Mesenchymal stem cell (in vitro differentiated cells and primary cell): ENCODE measurements around the gene HNRNPH1.

ENCODE experiments used
- DNase-seq: peaks from one replicate; pipeline ENCODE4 v3.0.0-alpha.2; 2013
- H2AFZ ChIP-seq: one replicate; pipeline ENCODE4 v1.6.1; 2013; ENCODE audit warnings: low read depth, mild to moderate bottlenecking, control low read depth, inconsistent platforms, low read length, moderate library complexity
- H2AK5ac ChIP-seq: 2 replicates; pipeline ENCODE4 v1.6.1; 2013; ENCODE audit warnings: low read length, moderate library complexity, mild to moderate bottlenecking, inconsistent platforms; ENCODE audit not compliant: severe bottlenecking
- H2BK120ac ChIP-seq: one replicate; pipeline ENCODE4 v1.6.1; 2013; ENCODE audit warnings: low read depth, mild to moderate bottlenecking, inconsistent platforms, low read length, moderate library complexity
- H2BK12ac ChIP-seq, 2 experiments: one replicate each; pipeline ENCODE4 v1.6.1; 2013; ENCODE audit warnings: inconsistent platforms in 2 of 2, low read length in 2 of 2, mild to moderate bottlenecking in 2 of 2, moderate library complexity in 2 of 2, control low read depth in 1 of 2
- H2BK15ac ChIP-seq: one replicate; pipeline ENCODE4 v1.6.1; 2013; ENCODE audit warnings: mild to moderate bottlenecking, low read depth, inconsistent platforms; ENCODE audit not compliant: poor library complexity, severe bottlenecking
- H2BK5ac ChIP-seq: 2 replicates; pipeline ENCODE4 v1.6.1; 2013; ENCODE audit warnings: low read depth, mild to moderate bottlenecking, low read length, control low read depth, inconsistent platforms; ENCODE audit not compliant: poor library complexity, severe bottlenecking
- H3K14ac ChIP-seq, 2 experiments: one replicate each; pipeline ENCODE4 v1.6.1; 2013; ENCODE audit warnings: inconsistent platforms in 2 of 2, low read length in 2 of 2, control low read depth in 1 of 2, mild to moderate bottlenecking in 1 of 2, moderate library complexity in 1 of 2
- H3K18ac ChIP-seq, 2 experiments: one replicate each; pipeline ENCODE4 v1.6.1; 2013; ENCODE audit warnings: inconsistent platforms in 2 of 2, low read length in 2 of 2, control low read depth in 1 of 2, low read depth in 1 of 2, mild to moderate bottlenecking in 1 of 2
- H3K23ac ChIP-seq, 2 experiments: one replicate each; pipeline ENCODE4 v1.6.1; 2013; ENCODE audit warnings: inconsistent platforms in 2 of 2, low read length in 2 of 2, mild to moderate bottlenecking in 2 of 2, moderate library complexity in 2 of 2, control low read depth in 1 of 2
- H3K27ac ChIP-seq: 2 replicates; pipeline ENCODE4 v1.5.1; 2013; ENCODE audit warnings: mild to moderate bottlenecking, moderate library complexity, low read length, control low read depth, inconsistent platforms; ENCODE audit not compliant: poor library complexity, severe bottlenecking
- H3K27me3 ChIP-seq, 2 experiments: 2 replicates each; pipeline versions ENCODE4 v1.6.1 to v1.7.0; 2013; ENCODE audit warnings: low read length in 2 of 2, mild to moderate bottlenecking in 2 of 2, moderate library complexity in 2 of 2, control low read depth in 1 of 2, inconsistent platforms in 1 of 2; ENCODE audit not compliant: control insufficient read depth in 1 of 2, insufficient read depth in 1 of 2
- H3K36me3 ChIP-seq, 2 experiments: 2 replicates each; pipeline versions ENCODE4 v1.6.1 to v1.7.0; 2013; ENCODE audit warnings: low read length in 2 of 2, control low read depth in 1 of 2, inconsistent platforms in 1 of 2, low read depth in 1 of 2, mild to moderate bottlenecking in 1 of 2; ENCODE audit not compliant: insufficient read depth in 2 of 2, control insufficient read depth in 1 of 2
- H3K4ac ChIP-seq, 2 experiments: one replicate each; pipeline ENCODE4 v1.6.1; 2013; ENCODE audit warnings: inconsistent platforms in 2 of 2, low read length in 2 of 2, mild to moderate bottlenecking in 2 of 2, moderate library complexity in 2 of 2, control low read depth in 1 of 2, low read depth in 1 of 2
- H3K4me1 ChIP-seq: 2 replicates; pipeline ENCODE4 v1.6.1; 2013; ENCODE audit warnings: low read depth, low read length, control low read depth; ENCODE audit not compliant: control insufficient read depth, insufficient read depth
- H3K4me2 ChIP-seq: 2 replicates; pipeline ENCODE4 v1.6.1; 2013; ENCODE audit warnings: low read length, mild to moderate bottlenecking, inconsistent platforms; ENCODE audit not compliant: poor library complexity, severe bottlenecking
- H3K4me3 ChIP-seq, 2 experiments: 2 replicates each; pipeline versions ENCODE4 v1.5.1 to v1.7.0; 2013; ENCODE audit warnings: low read length in 2 of 2, mild to moderate bottlenecking in 2 of 2, control low read depth in 1 of 2, low read depth in 1 of 2; ENCODE audit not compliant: insufficient read depth in 1 of 2
- H3K79me1 ChIP-seq: replicated peaks from 2 replicates; pipeline ENCODE4 v1.6.1; 2013; ENCODE audit warnings: mild to moderate bottlenecking, control low read depth, low read length, inconsistent platforms; ENCODE audit not compliant: poor library complexity, severe bottlenecking
- H3K9ac ChIP-seq: 2 replicates; pipeline ENCODE4 v1.7.0; 2013; ENCODE audit warnings: mild to moderate bottlenecking, low read length, moderate library complexity
- H3K9me3 ChIP-seq: 2 replicates; pipeline ENCODE4 v1.7.0; 2013; ENCODE audit warnings: mild to moderate bottlenecking, low read length; ENCODE audit not compliant: control insufficient read depth
- H4K8ac ChIP-seq: one replicate; pipeline ENCODE4 v1.6.1; 2013; ENCODE audit warnings: inconsistent platforms, mild to moderate bottlenecking, low read length, moderate library complexity
- H4K91ac ChIP-seq: one replicate; pipeline ENCODE4 v1.6.1; 2013; ENCODE audit warnings: mild to moderate bottlenecking, low read length, inconsistent platforms
- WGBS: methylation state at CpG from one replicate; pipeline ENCODE4 v1.1.7; 2013; ENCODE audit warnings: mixed read lengths; 5-methylcytosine and 5-hydroxymethylcytosine counted together

The HNRNPH1 gene

DNA sequence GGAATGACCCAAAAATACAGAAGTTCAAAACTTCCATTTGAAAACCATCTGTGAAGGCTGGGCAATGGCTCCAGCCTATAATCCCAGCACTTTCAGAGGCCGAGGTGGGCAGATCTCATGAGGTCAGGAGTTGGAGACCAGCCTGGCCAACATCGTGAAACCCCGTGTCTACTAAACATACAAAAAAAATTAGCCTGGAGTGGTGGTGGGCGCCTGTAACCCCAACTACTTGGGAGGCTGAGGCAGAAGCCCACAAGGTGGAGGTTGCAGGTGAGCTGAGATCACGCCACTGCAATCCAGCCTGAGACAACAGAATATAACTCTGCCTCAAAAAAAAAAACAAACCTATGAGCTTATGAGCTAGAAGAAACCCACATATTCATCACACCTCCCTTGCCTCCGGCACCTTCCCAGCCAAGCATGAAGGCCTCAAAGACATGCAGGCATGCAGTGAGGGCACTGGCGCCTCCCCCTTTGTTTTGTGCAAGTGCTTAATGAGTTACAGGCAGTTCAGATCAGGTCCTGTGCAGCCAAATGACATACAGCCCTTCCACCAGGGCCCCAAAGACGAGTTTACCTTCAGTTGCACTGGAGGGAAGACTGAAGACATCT lies 9.9 kb downstream of the HNRNPH1 start:
- peak overlapping the region in 1 of 2 experiments; percentile 24 for H3K23ac ChIP-seq
- no peak overlapping the region for H2AK5ac ChIP-seq
- H2AFZ ChIP-seq: no peak overlapping the region
- peaks cover 3% of the 10 kb centered on the region for H3K79me1 ChIP-seq
- no peak overlapping the region for H4K8ac ChIP-seq
- no peak overlapping the region for H3K4me3 ChIP-seq
- H2BK12ac ChIP-seq: no peak overlapping the region
- peak overlapping the region; percentile 13 for H3K27ac ChIP-seq
- DNase-seq: no peak
- H2BK5ac ChIP-seq: no peak overlapping the region
- H3K27me3 ChIP-seq: no peaks in the 10 kb centered on the region
- no peaks in the 10 kb centered on the region for H3K9me3 ChIP-seq
- H3K4ac ChIP-seq: no peak overlapping the region
- H3K14ac ChIP-seq: no peak overlapping the region
- no peak overlapping the region for H2BK15ac ChIP-seq
- 95% methylated on average over 8 of the region's 8 CpGs for WGBS
- H4K91ac ChIP-seq: no peak overlapping the region
- no peak overlapping the region for H3K18ac ChIP-seq
- H3K4me1 ChIP-seq: peaks cover 8% of the 10 kb centered on the region
- H2BK120ac ChIP-seq: no peak overlapping the region
- no peak overlapping the region for H3K9ac ChIP-seq
- H3K36me3 ChIP-seq: peaks cover 55 to 93% of the 10 kb centered on the region in 2 experiments
- H3K4me2 ChIP-seq: no peak overlapping the region

DNA sequence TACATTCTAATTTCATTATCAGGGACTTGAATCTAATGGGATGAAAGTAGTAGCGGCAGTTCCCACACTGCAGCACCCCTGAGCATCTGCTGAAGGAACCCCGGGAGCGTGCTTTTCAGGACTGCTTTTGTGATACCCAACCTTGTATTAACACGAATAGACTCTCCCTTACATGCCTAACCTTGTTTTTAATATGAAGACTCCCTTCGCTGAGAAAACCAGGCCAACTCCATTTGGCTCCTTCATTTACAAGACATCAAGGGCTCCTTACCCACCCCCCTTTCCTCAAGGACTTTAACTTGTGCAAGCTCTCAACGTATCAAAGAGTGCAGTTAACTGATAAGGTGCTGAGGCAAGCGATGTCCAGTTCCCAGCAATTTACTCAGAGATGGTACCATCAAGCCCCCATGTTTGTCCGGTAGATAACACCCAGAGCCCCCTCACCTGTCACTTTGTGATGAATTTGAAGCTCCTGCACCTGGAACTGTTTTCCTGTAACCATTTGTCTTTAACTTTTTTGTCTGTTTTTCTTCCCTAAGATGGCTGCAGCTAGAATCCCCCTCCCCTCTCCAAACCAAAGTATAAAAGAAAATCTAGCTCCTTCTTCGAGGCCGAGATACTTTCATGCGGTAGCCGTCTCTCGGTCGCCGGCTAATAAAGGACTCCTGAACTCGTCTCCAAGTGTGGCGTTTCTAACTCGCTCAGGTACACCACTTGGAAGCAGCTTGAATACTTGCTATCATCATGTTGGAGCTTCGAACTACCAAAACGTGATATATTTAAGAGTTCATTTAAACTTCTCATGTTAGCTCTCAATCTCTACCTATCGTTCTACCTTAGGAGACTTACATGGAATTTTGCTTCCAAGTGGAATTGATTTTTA lies 10.7 kb downstream of the HNRNPH1 start:
- H2BK5ac ChIP-seq: no peak overlapping the region
- H3K9me3 ChIP-seq: no peaks in the 10 kb centered on the region

DNA sequence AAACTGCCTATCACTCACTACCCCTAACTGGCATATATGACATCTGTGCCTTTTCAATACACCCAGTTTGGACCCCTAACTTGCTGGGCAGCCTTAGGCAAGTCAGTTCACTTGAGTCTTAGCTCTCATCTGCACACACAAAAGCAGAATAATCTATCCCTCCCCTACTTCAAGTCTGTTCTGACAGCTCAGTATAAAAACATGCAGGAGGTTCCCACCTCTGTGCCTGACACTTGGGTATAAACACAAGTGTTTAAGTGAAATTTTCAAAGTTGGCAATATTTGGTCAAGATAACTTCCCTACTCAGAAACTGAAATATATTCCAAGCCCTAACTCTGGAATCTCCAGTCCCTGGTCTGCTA lies 12.6 kb downstream of the HNRNPH1 start:
- H3K27me3 ChIP-seq: no peaks in the 10 kb centered on the region

More for the DNA sequence above, 10.7 kb downstream of the HNRNPH1 start:
- Histone ChIP-seq H4K8ac (no peak overlapping the region), H4K91ac (no peak overlapping the region), H2BK120ac (no peak overlapping the region), H2BK15ac (no peak overlapping the region), H3K4me2 (no peak overlapping the region), H3K4me3 (no peak overlapping the region), H3K27me3 (no peaks in the 10 kb centered on the region), H3K79me1 (peaks cover 3% of the 10 kb centered on the region), H2BK12ac (no peak overlapping the region), H2AFZ (no peak overlapping the region), H2AK5ac (no peak overlapping the region), H3K9ac (no peak overlapping the region), H3K4ac (no peak overlapping the region), H3K14ac (no peak overlapping the region), H3K36me3 (peaks cover 57 to 93% of the 10 kb centered on the region in 2 experiments), H3K23ac (no peak overlapping the region), H3K27ac (no peak overlapping the region), H3K4me1 (peaks cover 6% of the 10 kb centered on the region), H3K18ac (no peak overlapping the region)
- DNase-seq: no peak
- WGBS: 91% methylated on average over 21 of the region's 21 CpGs

DNA sequence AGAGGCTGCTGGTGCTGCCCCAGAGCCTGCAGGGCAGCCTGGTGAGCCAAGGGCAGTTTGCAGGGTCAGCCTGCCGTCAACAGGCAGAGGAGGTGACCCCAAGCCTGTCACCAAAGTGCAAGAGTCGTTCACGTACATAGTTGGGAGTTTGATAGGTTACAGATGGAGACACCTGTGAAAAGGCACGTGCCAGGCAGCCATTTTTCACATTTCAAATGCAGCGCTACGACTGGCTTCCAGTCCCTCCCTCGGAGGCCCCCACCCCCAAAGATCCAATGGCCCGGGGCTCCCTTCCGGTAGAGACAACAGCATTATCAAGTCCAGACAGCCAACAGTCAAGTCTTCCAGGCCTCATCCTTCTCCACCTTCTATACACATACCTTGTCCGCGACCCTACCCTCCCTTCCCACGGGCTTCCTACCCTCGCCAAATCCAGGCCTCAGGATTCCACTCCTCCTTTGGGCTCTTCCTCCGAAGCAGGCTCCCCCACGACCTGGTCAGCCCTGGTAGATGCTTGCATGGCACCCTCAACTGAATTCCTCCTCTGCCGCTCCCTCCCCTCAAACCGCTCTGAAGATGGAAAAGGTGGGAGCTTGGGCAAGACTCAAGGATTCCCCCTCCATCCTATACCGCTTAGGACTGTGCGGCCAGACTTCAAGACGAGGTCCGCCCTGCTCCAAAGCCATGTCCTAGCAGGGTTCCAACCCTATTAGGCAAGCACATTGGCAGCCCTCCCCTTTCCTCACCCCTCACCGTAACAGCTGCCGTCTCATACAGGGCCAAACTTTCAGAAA lies 13.2 kb downstream of the HNRNPH1 start:
- peaks cover 2% of the 10 kb centered on the region for H3K79me1 ChIP-seq
- no peak overlapping the region for H2BK15ac ChIP-seq
- no peak overlapping the region for H3K18ac ChIP-seq
- DNase-seq: no peak
- no peaks in the 10 kb centered on the region for H3K9me3 ChIP-seq
- no peak overlapping the region for H3K4me3 ChIP-seq
- H3K4me2 ChIP-seq: no peak overlapping the region
- no peak overlapping the region for H3K14ac ChIP-seq
- H3K4ac ChIP-seq: no peak overlapping the region
- no peak overlapping the region for H4K91ac ChIP-seq
- peaks cover 6% of the 10 kb centered on the region for H3K4me1 ChIP-seq
- no peak overlapping the region for H3K27ac ChIP-seq
- H4K8ac ChIP-seq: peak overlapping the region; percentile 51
- peaks cover 76 to 92% of the 10 kb centered on the region in 2 experiments for H3K36me3 ChIP-seq
- H2AK5ac ChIP-seq: no peak overlapping the region
- no peak overlapping the region for H3K23ac ChIP-seq
- no peak overlapping the region for H2BK12ac ChIP-seq
- H2BK120ac ChIP-seq: no peak overlapping the region
- H2BK5ac ChIP-seq: no peak overlapping the region
- no peak overlapping the region for H3K9ac ChIP-seq
- no peak overlapping the region for H2AFZ ChIP-seq
- WGBS: 92% methylated on average over 23 of the region's 23 CpGs
- H3K27me3 ChIP-seq: no peaks in the 10 kb centered on the region

More for the DNA sequence above, 12.6 kb downstream of the HNRNPH1 start:
- Histone ChIP-seq H3K36me3 (peaks cover 71 to 92% of the 10 kb centered on the region in 2 experiments), H3K4ac (no peak overlapping the region), H3K18ac (no peak overlapping the region), H2BK120ac (no peak overlapping the region), H2BK15ac (no peak overlapping the region), H3K9me3 (no peaks in the 10 kb centered on the region), H3K23ac (no peak overlapping the region), H3K79me1 (peaks cover 2% of the 10 kb centered on the region), H2BK12ac (no peak overlapping the region), H3K4me1 (peaks cover 6% of the 10 kb centered on the region), H4K8ac (no peak overlapping the region), H3K4me2 (no peak overlapping the region), H3K14ac (no peak overlapping the region), H3K9ac (no peak overlapping the region), H2AK5ac (no peak overlapping the region), H2AFZ (no peak overlapping the region), H4K91ac (no peak overlapping the region), H2BK5ac (no peak overlapping the region), H3K4me3 (no peak overlapping the region), H3K27ac (no peak overlapping the region)
- DNase-seq: no peak
